Measurements from ENCODE around the gene SCO2. TPM values are rescaled to one million over a fixed set of nuclear protein-coding genes. Genes with fewer than 3 reads are reported as not detected.

The SCO2 gene
- total RNA-seq, 2 donors from 2014 or later, result 0.89 to 2.3 TPM

DNA sequence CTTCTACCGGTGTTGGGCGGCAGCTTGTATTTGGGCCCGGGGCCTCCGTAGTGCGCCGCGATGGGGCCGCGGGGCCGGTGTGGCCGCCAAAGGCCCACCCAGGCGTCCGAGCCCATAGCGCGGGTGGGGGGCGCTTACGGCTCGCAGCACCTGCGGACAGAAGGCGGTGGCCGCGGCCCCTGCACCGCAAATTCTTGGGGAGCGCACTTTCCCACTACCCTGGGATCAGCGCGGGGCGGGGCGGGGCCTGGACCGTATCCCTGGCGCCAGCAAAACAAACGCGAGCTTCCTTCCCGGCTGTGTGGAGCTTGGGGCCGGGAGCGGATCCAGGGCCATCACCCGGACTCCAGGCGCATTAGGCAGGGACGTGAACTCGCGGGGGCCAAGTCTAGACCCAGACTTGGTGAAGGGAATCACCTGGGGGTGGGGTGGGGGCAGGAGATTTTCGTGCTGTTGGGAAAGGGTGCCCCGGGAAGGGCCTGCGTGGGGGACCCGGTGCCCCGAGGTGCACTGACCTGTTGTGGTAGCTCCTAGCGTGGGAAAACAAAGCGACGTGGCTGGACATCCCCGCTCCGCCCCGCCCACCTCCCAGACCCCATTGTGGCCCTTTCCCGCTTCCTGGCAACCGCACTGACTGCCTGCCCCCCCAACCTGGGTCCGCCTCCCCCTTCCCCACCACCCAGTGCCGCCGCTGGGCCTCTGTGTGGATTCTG, 6.7 kb upstream of the SCO2 start:
- Histone ChIP-seq H3K9me3 (ENCODE audit: control insufficient read depth, low read length) (no peaks in the 10 kb centered on the region), H3K27me3 (ENCODE audit: control insufficient read depth, insufficient read depth, low read length, poor library complexity, severe bottlenecking) (peaks cover 57% of the 10 kb centered on the region), H3K4me3 (ENCODE audit: low read length) (peak overlapping the region; percentile 75), H3K4me1 (ENCODE audit: control insufficient read depth, insufficient read depth, low read length) (no peaks in the 10 kb centered on the region), H3K36me3 (ENCODE audit: control insufficient read depth, insufficient read depth, low read length) (no peaks in the 10 kb centered on the region), H3K27ac (ENCODE audit: low read depth, low read length) (no peak overlapping the region), H3K9ac (ENCODE audit: extremely low read depth, low read length, poor library complexity, severe bottlenecking) (no peak overlapping the region)
- Mint-ChIP-seq H3K4me1 (peaks cover 6% of the 10 kb centered on the region), H3K4me3 (peak overlapping the region; percentile 56), H3K36me3 (ENCODE audit: low read depth) (no peaks in the 10 kb centered on the region), H3K27ac (no peak overlapping the region), H3K27me3 (ENCODE audit: insufficient read depth) (peaks cover 62% of the 10 kb centered on the region), H3K9me3 (no peaks in the 10 kb centered on the region)
- TF ChIP-seq, protein P1, sequence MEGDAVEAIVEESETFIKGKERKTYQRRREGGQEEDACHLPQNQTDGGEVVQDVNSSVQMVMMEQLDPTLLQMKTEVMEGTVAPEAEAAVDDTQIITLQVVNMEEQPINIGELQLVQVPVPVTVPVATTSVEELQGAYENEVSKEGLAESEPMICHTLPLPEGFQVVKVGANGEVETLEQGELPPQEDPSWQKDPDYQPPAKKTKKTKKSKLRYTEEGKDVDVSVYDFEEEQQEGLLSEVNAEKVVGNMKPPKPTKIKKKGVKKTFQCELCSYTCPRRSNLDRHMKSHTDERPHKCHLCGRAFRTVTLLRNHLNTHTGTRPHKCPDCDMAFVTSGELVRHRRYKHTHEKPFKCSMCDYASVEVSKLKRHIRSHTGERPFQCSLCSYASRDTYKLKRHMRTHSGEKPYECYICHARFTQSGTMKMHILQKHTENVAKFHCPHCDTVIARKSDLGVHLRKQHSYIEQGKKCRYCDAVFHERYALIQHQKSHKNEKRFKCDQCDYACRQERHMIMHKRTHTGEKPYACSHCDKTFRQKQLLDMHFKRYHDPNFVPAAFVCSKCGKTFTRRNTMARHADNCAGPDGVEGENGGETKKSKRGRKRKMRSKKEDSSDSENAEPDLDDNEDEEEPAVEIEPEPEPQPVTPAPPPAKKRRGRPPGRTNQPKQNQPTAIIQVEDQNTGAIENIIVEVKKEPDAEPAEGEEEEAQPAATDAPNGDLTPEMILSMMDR (conservative IDR thresholded peaks at IDR 0.05), result no peak
- WGBS, 2 experiments (ENCODE audit: insufficient coverage in 1 of 2, insufficient read length in 1 of 2), result 1 to 8% methylated on average over 25 to 53 of the region's 56 CpGs
- DNase-seq, result peak; percentile 78

DNA sequence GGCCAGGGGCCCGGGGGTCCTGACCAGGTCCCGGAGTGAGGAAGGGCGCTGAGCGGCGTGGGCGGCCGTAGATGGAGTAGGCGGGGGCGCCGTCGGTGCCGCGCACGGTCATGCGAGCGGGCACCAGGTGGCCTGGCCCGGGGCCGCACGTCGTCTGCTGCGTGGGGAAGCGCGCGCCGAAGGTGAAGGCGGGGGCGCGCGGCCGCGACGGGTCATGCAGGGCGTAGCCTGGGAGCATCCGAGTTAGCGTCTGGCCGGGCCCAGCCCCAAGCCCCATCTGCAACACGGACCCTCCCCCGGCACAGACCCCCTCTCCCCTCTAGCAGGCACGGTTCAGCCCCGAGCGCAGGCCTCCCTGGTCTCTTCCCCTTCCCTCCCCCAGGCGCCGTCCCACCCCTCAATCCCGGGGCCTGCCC, 6.2 kb upstream of the SCO2 start:
- DNase-seq, result peak; percentile 75
- Mint-ChIP-seq H3K27ac (no peak overlapping the region), H3K27me3 (ENCODE audit: insufficient read depth) (peaks cover 65% of the 10 kb centered on the region), H3K36me3 (ENCODE audit: low read depth) (no peaks in the 10 kb centered on the region), H3K4me1 (peaks cover 8% of the 10 kb centered on the region), H3K4me3 (peak overlapping the region; percentile 56), H3K9me3 (no peaks in the 10 kb centered on the region)
- no peaks in the 10 kb centered on the region for H3K9me3 ChIP-seq (ENCODE audit: control insufficient read depth, low read length)
- no peaks in the 10 kb centered on the region for H3K4me1 ChIP-seq (ENCODE audit: control insufficient read depth, insufficient read depth, low read length)
- WGBS, 2 experiments (ENCODE audit: insufficient coverage in 1 of 2, insufficient read length in 1 of 2), result 6% methylated on average over 13 to 44 of the region's 44 CpGs
- no peak overlapping the region for H3K27ac ChIP-seq (ENCODE audit: low read depth, low read length)
- peak overlapping the region; percentile 41 for H3K9ac ChIP-seq (ENCODE audit: extremely low read depth, low read length, poor library complexity, severe bottlenecking)
- TF ChIP-seq, protein P1 (conservative IDR thresholded peaks at IDR 0.05), result no peak
- H3K4me3 ChIP-seq (ENCODE audit: low read length), result peak overlapping the region; percentile 75
- H3K36me3 ChIP-seq (ENCODE audit: control insufficient read depth, insufficient read depth, low read length), result no peaks in the 10 kb centered on the region
- H3K27me3 ChIP-seq (ENCODE audit: control insufficient read depth, insufficient read depth, low read length, poor library complexity, severe bottlenecking), result peaks cover 57% of the 10 kb centered on the region

DNA sequence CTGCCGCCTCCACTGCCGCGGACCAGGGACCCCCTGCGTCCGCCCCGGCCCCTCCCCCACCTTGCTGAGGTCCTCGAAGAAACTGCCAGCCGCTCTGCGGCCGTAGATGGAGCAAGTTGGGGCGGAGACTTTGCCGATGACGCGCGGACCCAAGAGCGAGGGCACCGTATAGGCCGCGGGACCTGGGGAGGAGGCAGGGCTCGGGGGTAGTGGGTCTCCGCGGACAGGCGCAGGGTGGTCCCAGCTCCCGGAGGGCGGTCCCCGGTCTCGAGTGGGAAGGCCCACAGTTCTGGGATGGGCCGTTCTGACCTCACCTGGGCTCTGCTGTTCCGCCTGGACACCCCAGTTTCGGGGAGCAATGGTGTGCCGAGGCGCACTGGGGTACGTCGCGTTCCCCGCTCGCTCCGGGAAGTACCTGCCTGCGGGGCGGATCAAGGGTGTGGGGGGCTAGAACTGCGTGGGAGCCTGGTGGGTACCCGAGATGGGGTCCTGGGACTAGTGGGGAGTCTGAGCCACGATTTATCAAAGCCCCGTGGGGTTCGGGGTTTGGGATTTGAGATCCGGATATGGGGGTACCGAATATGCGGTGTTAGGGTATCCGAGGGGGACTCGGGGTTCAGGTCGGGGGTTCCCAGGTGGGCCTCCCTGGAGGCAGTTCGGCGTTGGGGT, 5.6 kb upstream of the SCO2 start:
- Histone ChIP-seq H3K36me3 (ENCODE audit: control insufficient read depth, insufficient read depth, low read length) (no peaks in the 10 kb centered on the region), H3K4me1 (ENCODE audit: control insufficient read depth, insufficient read depth, low read length) (no peaks in the 10 kb centered on the region), H3K9ac (ENCODE audit: extremely low read depth, low read length, poor library complexity, severe bottlenecking) (peak overlapping the region; percentile 41), H3K4me3 (ENCODE audit: low read length) (peak overlapping the region; percentile 75), H3K27me3 (ENCODE audit: control insufficient read depth, insufficient read depth, low read length, poor library complexity, severe bottlenecking) (peaks cover 57% of the 10 kb centered on the region), H3K27ac (ENCODE audit: low read depth, low read length) (no peak overlapping the region), H3K9me3 (ENCODE audit: control insufficient read depth, low read length) (no peaks in the 10 kb centered on the region)
- 12 to 14% methylated on average over 8 to 53 of the region's 53 CpGs for WGBS, 2 experiments (ENCODE audit: insufficient coverage in 1 of 2, insufficient read length in 1 of 2)
- TF ChIP-seq, protein P1 (conservative IDR thresholded peaks at IDR 0.05), result no peak
- Mint-ChIP-seq H3K9me3 (no peaks in the 10 kb centered on the region), H3K4me1 (peaks cover 8% of the 10 kb centered on the region), H3K27me3 (ENCODE audit: insufficient read depth) (peaks cover 65% of the 10 kb centered on the region), H3K36me3 (ENCODE audit: low read depth) (no peaks in the 10 kb centered on the region), H3K27ac (no peak overlapping the region), H3K4me3 (peak overlapping the region; percentile 56)
- peak; percentile 90 for DNase-seq
